ENCODE results near the gene PARVG.

Gene PARVG

GRCh38 chr22:44242946-44243724 is 62.4 kb downstream of the PARVG start:
- DNase-seq (ENCODE audit: low read depth in 2 of 3, low spot score in 1 of 3), result no peak

- no peak for DNase-seq (ENCODE audit: low read depth in 2 of 3, low spot score in 1 of 3)
Measured at GRCh38 chr22:44243761-44244160, 63.0 kb downstream of the PARVG start.

GRCh38 chr22:44244265-44244822 is 63.6 kb downstream of the PARVG start:
- no peak for DNase-seq (ENCODE audit: low read depth in 2 of 3, low spot score in 1 of 3)

GRCh38 chr22:44245438-44245837 is 64.7 kb downstream of the PARVG start:
- DNase-seq (ENCODE audit: low read depth in 2 of 3, low spot score in 1 of 3), result no peak

- no peak for DNase-seq (ENCODE audit: low read depth in 2 of 3, low spot score in 1 of 3)
Measured at GRCh38 chr22:44245867-44246266, 65.1 kb downstream of the PARVG start.

GRCh38 chr22:44246615-44247326 is 66.0 kb downstream of the PARVG start:
- no peak for DNase-seq (ENCODE audit: low read depth in 2 of 3, low spot score in 1 of 3)

GRCh38 chr22:44247346-44247745 is 66.6 kb downstream of the PARVG start:
- no peak for DNase-seq (ENCODE audit: low read depth in 2 of 3, low spot score in 1 of 3)

DNA sequence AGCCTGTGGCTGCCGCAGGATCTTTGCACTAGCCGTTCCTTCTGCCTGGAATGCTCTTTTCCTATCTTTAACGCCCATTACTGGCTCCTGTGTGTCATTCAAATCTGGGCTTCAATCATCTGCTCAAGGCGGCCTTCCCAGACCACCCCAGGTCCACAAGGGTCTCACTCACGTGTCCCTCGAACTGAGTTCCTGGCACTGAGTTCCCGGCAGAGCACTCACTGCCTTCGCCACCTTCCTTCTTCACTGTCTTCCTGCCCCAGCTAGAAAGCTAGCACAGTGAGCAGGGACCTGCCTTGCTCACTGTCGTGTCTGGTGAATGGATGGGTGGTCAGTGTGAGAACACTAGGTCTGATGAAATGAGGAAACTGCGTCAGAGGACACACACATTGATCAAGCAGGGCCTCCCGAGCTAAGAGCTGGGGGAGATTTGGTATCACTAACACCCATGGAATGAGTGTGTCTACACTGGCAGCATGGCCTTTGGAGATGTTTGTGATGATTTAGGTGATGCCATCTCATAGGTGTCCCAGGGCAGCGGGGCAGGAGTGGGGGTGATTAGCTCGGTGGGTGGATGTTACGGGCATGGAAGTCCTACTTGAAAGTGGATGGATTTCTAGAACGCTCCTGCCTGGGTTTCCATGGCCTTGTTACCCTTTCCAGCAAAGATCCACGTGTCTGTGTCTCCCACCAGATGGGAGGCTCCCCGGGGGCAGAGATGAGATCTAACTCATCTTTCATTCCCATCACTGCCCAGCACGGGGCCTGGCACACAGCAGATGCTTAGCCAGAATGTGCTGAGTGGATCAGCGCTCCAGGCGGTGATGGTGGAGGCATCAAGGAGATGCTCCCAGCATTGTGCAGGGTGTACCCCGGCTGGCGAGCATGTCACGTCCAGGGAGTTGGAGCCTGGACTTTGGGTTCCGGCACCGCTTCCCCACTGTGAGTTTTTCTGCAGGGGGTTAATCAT is 67.5 kb downstream of the PARVG start:
- DNase-seq (ENCODE audit: low read depth in 2 of 3, low spot score in 1 of 3), result no peak

DNA sequence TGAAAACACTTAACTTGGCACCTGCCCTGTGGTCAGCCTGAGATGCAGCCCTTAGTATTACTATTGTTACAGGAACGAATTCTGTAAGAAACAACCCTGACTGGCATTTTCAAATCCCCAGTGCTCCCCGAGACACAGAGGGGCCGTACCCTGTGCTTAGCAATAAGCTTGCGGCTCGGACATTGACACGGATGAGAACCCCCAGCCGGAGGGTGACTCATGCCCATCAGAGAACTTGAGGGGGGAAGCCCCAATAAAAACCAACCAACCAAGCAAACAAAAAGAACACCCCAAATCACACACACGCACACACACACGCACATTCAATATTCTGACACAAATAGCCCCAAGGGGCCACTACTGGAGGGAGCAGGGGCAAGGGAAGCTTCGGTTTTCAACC is 68.2 kb downstream of the PARVG start:
- DNase-seq (ENCODE audit: low read depth in 2 of 3, low spot score in 1 of 3), result no peak

DNA sequence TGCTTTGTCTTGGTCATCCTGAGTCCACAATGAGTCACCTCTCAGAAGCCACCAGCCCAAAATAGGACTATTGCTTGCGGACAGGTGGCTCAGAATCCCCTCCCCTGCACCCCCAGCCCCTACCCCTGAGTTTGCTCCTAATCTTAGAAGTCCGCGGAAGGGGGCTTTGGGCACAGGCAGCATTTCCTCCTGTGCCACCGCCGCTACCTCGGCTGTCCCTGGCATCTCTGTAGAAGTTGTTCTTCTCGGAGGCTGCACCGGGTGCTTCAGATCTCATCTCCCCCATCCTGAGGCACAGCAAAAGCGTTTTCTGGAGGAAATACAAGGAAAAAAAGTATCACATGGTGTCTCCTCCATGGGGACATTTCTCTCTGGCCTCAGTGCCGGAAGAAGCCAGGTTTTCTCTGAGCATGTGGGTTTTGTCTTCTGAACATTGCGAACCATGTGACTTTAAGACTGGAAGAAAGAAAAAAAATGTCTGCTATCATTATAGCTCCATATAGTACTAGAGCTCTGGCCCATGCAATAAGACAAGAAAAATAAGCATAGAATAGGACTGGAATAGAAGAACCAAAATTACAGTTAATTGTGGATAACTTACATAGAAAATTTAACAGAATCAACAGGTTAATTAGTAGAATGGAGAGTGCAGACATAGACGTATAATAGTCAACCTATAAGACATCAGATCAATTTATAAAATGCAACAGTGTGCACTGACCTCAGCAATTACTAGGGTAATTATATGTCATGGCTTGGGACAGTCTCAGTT is 68.8 kb downstream of the PARVG start:
- DNase-seq (ENCODE audit: low read depth in 2 of 3, low spot score in 1 of 3), result no peak

- DNase-seq (ENCODE audit: low read depth in 2 of 3, low spot score in 1 of 3), result no peak
Measured at GRCh38 chr22:44254811-44255210, 74.1 kb downstream of the PARVG start.

DNA sequence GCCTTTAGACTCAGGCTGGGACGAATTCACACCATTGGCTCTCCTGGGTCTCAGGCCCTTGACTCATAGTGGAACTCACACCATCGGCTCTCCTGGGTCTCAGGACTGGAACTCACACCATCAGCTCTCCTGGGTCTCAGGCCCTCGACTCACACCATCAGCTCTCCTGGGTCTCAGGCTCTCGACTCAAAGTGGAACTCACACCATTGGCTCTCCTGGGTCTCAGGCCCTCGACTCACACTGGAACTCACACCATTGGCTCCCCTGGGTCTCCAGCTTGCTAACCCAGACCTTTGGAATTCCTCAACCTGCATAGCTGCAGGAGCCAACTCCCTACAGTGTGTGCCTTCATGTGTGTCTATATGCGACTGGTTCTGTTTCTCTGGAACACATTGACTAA is 75.4 kb downstream of the PARVG start:
- no peak for DNase-seq (ENCODE audit: low read depth in 2 of 3, low spot score in 1 of 3)

GRCh38 chr22:44256556-44257485 is 76.1 kb downstream of the PARVG start:
- DNase-seq (ENCODE audit: low read depth in 2 of 3, low spot score in 1 of 3), result no peak
